Activated naive CD4-positive, alpha-beta T cell (primary cell): ENCODE measurements around the gene NUP58.

Source experiments
- DNase-seq, 4 experiments: peaks; one replicate each; lab custom pipeline; 2025; lab: John Stamatoyannopoulos, UW

The NUP58 gene

GRCh38 chr13:25301347-25302113 is at the start of gene NUP58:
Gene NUP58, plus strand, starts transcription at chr13:25301625. Its CDS starts 149 bp downstream, at chr13:25301774.
- peak; percentile 75 to 88 (median 82) for DNase-seq

DNA sequence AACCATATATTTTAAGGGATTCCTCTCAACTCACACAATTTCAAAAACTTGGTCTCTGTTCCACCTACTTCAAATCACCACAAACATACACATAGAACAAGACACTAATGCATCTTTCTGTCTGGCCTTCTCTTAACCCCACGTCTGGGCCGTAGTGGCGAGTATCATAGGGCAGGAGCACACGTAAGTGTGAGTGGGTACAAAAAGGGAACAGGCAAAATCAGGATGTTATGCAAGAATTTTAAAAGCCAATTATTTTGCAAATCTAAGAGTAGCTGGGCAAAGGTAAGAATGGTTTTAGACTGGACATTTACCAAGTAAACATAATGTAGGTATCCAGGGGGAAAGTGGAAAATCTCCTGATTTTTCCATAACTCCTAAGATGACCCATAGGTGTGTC is 49.2 kb upstream of the NUP58 start:
- no peak for DNase-seq

GRCh38 chr13:25252752-25253151 is 48.7 kb upstream of the NUP58 start:
- no peak for DNase-seq

- DNase-seq = no peak
These were observed 47.7 kb upstream of the NUP58 start for GRCh38 chr13:25253702-25254101.

DNA sequence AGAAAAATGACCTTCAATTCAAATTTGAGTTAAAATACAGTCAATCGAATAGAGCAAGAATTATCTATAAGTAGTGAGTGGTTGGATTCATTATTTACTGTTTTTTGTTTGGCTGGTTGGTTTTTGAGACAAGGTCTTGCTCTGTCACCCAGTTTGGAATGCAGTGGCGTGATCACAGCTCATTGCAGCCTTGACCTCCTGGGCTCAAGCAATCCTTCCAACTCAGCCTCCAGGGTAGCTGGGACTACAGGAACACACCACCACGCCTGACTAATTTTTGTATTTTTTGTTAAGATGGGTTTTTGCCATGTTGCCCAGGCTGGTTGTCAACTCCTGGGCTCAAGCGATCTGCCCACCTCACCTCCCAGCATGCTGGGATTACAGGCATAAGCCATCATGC is 39.2 kb upstream of the NUP58 start:
- no peak for DNase-seq

DNA sequence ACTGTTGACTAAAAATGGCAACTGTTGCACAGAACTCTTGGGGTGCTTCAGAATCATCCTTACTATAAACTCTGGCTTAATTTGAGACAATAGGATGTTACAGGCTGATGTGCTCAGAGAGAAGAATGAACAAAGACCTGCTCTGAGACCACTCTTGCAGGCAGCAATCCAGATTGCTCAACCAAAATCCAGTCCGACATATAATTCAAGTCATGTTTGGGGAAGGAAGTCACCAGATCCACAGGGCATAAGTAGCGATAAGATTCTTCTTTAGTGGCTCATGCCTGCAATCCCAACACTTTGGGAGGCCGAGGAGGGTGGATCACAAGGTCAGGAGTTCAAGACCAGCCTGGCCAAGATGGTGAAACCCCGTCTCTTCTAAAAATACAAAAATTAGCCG is 34.7 kb upstream of the NUP58 start:
- no peak for DNase-seq

DNA sequence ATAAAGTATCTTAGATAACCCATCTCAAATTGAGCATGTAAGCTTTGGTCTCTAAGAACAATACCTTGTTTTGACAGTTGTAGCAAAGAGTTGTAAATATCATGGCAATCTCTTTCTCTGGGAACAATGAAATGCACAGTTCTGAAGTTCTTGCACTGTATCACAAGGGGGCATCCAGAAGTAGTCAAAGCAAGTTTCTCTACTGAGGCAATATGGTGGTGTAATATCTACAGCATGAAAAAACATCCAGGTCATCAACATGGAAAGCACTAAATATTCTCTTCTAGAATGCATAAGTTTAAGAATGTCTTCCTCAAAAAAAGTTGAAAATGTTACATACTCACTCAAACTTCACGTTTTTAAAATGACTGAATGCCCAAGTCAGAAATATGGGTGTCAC is 33.7 kb upstream of the NUP58 start:
- no peak for DNase-seq

GRCh38 chr13:25268561-25268960 is 32.9 kb upstream of the NUP58 start:
- no peak for DNase-seq

GRCh38 chr13:25276748-25277147 is 24.7 kb upstream of the NUP58 start:
- DNase-seq = no peak

DNA sequence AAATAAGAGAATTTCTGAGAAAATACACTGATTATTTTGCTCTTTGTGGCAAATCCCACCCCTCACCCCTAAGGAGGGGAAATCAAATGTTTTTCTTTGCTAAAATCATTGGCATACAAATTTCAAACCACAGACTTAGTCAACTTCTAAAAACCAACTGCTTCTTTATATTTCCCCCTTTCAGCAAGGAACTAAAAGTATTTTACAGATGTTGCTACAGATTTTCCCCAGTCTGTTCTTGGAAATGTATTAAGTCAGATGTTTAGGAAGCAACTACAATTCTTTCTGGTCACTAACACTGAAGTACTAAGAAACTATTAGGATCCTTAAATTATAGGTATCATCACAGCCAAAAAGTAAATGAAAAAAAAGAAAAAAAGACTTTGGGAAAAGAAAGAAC is 21.0 kb upstream of the NUP58 start:
- DNase-seq = no peak

GRCh38 chr13:25281193-25281934 is 20.1 kb upstream of the NUP58 start:
- no peak for DNase-seq

DNA sequence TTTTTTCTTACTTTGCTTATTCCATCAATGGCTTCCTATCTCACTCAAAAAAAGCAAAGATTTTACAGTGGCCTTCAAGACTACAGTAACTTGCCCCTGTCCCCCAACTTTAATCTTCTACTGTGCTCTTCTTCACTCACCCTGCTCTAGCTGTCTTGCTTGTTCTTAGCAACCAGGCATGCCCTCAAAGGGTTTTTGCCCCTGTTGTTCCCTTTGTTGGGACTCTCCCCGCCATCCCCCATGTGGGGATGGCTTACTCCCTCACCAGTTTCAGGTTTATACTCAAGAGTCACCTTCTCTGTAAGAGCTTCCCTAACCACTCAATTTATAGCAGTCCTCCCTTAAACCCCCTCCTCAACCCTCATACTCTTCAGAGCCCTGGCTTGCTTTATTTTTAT is 19.5 kb upstream of the NUP58 start:
- DNase-seq = no peak

- DNase-seq = peak in 1 of 4 experiments; percentile 12
These were observed 15.0 kb upstream of the NUP58 start for GRCh38 chr13:25286308-25286968.

DNA sequence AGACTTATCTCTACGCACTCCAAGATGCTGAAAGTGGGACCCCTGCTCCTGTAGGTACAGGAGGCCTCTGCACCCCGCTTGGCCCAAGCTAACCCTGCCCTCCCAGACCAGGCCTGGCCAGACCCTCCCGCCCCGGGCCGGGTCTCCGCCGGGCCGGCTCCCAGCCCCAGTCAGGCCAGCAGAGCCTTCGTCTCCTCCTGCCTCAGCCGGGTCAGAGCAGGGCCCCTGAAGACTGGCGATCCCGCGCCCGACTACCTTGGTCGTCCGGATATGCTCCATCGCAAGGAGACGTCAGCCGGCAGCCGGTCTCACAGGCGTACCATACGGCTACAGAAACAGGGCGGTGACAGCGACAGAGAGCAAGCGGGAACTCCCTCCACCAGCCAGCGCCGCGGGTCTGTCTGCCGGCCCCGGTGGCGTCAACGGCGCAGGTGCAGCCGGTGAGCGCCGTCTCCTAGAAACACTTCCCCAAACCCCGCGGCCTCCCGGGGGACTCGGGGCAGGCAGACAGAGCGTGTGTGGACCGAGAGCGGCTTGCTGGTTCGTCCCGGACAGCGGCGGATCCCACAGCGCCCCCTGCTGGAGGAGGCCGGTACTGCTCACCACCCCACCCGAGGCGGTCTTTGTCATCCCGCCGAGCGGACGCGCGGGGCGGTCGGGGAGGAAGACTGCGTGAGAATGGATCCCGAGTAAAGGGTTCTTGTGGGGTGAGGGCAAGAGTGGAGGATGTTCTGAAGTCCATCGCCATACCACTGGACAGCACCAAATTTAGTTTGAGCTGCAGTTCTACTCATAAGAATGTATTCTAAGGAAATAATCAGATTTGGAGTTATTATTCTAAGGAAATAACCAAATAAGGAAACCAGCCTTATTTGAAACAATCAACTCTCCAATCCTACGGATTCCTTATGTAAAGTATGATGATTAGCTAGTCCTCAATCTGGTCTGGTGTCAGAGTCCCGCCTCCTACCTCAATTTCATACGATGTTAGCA is 14.2 kb upstream of the NUP58 start, which contains the start of gene MTMR6:
MTMR6 (minus strand) TSS at position 520 of the 993 bp plus-strand sequence; CDS start at position 279, 241 bp downstream.
- peak; percentile 92 to 98 (median 98) for DNase-seq

GRCh38 chr13:25288966-25289365 is 12.5 kb upstream of the NUP58 start:
- no peak for DNase-seq

DNA sequence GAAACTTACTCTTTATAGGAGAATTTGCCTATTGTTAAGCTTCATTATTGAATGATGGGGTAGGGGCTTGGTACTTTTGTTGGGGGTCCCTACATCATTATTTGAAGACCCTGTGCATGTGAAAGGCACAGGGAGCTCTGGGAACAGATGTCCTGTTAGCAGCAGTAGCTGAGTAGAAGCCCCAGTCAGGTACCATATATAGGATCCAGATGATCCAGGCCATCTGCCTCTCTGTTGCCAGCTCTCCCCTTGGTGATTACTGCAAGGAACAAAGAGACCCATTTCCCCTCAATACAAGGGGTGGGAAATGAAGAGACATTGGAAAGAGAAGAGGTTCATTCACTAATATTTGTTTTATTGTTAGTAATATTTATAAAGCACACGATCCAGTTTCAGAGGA is 9.7 kb upstream of the NUP58 start:
- DNase-seq = no peak

DNA sequence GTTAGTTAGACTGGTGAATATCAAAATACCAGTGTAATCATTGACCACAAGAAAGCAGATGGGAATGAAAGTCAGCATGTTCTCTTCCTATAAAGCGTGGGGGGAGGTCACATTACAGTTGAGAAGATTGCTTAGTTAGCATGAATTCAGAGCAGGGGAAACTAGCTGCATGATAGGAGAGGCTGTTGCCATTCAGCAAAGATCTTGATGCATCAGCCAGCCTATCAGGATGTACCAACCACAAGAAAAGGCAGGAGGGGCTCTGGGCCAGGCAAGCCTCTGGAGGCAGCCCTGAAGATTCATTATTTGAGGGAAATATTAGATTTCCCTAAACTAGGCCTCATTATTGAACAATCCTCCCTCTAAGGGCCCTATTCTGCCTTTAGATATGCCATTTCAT is 9.1 kb upstream of the NUP58 start:
- no peak for DNase-seq

DNA sequence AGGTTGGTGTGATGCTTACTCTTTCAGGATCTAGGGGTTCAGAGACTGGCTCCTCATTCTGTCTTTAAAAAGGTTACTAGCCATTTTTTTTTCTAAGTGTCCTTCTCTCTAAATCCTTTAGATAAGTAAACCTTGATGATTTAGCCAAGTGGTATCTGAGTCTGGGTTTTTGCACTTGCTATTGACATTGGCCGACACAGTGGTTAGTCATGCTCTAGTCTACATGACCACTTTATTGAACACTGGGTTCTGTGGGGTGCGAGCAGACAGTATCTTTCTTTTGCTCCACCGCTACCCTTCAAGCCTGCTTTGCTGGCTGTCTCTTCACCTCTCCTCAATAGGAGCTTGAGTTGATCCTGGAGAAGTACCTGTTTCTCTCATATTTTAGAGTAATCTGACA is 6.2 kb upstream of the NUP58 start:
- no peak for DNase-seq

DNA sequence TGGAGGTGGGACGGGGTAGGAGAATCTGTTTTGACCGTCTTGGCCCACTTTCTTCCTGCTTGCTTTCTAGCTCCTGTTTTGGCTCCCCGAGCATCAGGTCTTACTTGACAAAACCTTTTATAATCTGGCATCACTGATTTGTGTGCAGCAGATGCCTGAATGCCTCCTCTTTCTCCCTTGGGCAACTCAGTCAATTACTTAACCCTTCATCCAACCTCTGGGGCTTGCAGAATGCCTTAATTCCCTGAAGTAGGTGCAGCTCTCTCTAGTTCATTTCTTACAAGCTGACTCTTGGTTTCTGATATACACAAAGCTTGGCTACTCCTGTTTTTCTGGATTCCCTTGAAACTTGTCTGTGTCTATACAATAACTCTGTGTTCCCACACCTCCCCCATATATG is 5.7 kb upstream of the NUP58 start:
- no peak for DNase-seq

GRCh38 chr13:25300861-25301346 is 521 bp upstream of the NUP58 start:
- DNase-seq = peak in 3 of 4 experiments; percentile 12 to 19 (median 17)

DNA sequence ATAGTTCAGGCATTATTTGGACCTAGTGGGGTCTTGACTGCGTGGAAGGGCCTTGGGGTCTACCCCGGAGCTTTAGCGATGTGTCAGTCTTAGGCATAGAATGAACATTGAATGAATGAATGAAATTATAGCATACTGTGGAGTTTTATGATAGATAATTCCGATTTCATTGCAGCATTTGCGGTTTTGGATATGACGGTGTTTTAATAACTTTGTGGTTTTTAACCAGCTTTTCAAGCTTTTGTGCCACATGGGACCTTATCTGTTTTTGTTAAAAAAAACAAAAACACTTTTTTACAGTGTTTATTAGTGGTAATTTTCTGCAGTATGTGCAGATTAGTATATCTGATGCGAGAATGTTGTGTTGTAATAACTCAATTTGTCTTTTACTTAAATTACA is 696 bp downstream of the NUP58 start:
- DNase-seq = no peak
